ENCODE results near the gene DMXL2.
"Not testable (repeated sequence)": the region's sequence is repeated elsewhere in the genome, so short reads cannot be mapped to it uniquely, and the experiment has no call there.

The DMXL2 gene

DNA sequence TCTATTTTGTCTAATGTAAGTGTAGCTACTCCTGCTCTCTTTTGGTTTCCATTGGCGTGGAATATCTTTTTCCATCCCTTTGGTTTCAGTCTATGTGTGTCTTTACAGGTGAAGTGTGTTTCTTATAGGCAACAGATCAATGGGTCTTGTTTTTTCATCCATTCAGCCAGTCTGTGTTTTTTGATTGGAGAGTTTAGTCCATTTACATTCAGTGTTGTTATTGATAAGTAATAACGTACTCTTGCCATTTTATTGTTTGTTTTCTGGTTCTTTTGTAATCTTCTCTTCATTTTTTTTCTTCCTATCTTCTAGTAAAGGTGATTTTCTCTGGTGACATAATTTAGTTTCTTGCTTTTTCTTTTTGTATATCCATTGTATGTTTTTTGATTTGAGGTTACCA, 184.0 kb downstream of the DMXL2 start:
- no peak for DNase-seq (ENCODE audit: low read depth)
- no peak overlapping the region for H3K4me3 ChIP-seq (ENCODE audit: low read length)
- TF ChIP-seq CTCF (conservative IDR thresholded peaks at IDR 0.05; ENCODE audit: low read length): no peak

DNA sequence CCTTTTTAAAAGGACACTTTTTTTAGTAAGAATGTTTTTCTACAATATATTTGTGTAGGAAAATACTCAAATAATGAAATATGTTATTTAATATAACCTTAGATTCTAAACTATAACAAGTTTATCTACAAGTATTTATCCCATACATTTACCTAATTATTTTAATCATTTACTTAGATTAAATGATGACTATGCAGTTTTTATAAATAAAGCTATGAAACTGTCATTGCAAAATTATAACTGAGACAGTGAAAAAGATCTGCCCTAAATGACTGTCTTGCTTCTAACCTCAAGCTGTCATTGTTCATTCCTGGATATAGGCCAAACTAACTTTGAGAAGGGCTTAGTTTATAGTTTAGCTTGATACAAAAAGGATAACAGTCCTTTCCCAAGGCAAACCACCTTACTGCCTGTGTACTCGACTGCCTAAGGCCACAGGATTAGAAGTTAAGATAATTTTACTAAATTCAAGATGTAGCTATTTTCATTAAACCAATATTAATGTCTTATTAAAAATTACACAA, 197.0 kb downstream of the DMXL2 start:
- no peak overlapping the region for H3K4me3 ChIP-seq (ENCODE audit: low read length)
- TF ChIP-seq CTCF (conservative IDR thresholded peaks at IDR 0.05; ENCODE audit: low read length): no peak
- no peak for DNase-seq (ENCODE audit: low read depth)

DNA sequence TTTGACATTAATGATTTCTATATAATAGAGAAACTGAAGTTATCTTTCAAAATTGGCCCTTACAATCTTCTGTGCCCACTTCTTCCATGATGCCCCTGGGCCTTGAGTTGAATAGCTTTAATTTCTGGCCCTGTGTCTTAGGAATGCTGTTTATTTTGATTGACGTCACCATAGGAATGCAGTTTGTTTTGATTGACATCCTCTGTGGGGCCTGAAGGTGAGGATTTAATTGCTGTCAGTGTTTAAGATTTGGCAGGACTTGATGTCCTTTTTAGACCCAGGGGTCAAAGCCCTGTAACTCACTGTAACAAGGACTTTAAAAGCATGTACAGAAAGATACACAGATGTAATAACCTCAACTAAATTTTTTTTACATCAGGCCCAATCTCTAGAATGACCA, 197.8 kb downstream of the DMXL2 start:
- no peak overlapping the region for H3K4me3 ChIP-seq (ENCODE audit: low read length)
- no peak for TF ChIP-seq CTCF (conservative IDR thresholded peaks at IDR 0.05; ENCODE audit: low read length)
- no peak for DNase-seq (ENCODE audit: low read depth)

GRCh38 chr15:51423040-51423439, 199.5 kb downstream of the DMXL2 start:
- H3K4me3 ChIP-seq (ENCODE audit: low read length); DNase-seq (ENCODE audit: low read depth): not testable (repeated sequence)

DNA sequence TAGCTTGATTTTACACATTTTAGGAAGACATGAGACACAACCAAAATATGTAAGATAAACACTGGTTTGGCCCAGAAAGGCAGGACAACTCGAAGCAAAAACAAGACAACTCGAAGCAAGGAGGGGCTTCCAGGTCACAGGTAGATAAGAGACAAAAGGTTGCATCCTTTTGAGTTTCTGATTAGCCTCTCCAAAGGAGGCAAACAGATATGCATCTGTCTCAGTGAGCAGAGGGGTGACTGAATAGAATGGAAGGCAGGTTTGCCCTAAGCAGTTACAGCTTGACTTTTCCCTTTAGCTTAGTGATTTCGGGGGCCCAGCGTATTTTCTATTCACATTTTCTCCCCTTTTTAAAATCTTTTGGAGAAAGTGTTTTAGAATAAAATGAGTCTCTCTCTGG, 206.4 kb downstream of the DMXL2 start:
- no peak for DNase-seq (ENCODE audit: low read depth)
- no peak overlapping the region for H3K4me3 ChIP-seq (ENCODE audit: low read length)
- TF ChIP-seq CTCF (conservative IDR thresholded peaks at IDR 0.05; ENCODE audit: low read length): no peak

DNA sequence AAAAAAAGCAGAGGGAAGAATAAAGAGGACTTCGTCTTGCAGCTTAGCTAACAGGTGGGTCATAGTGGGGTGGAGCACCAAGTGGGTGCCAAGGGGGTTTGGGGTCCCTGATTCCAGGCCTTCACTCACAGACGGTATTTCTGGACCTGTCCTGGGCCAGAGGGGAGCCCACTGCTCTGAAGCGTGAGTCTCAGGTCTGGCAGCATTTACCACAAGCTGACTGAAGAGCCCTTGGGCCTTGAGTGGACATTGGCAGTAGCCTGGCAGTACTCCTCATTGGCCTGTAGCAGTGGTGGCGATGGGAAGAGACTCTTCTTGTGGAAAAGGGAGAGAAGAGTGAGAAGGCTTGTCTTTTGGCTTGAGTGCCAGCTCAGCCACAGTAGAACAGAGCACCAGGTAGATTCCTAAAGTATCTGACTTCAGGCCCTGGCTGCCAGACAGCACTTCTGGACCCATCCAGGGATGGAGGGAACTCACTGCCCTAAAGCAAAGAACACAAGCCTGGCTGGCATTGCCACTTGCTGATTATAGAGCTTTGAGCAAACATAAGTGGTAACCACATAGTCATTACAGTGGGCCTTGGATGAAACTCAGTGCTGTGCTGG, 208.2 kb downstream of the DMXL2 start:
- no peak overlapping the region for H3K4me3 ChIP-seq (ENCODE audit: low read length)
- no peak for DNase-seq (ENCODE audit: low read depth)
- TF ChIP-seq CTCF (conservative IDR thresholded peaks at IDR 0.05; ENCODE audit: low read length): no peak

- no peak overlapping the region for H3K4me3 ChIP-seq (ENCODE audit: low read length)
- no peak for TF ChIP-seq CTCF (conservative IDR thresholded peaks at IDR 0.05; ENCODE audit: low read length)
- DNase-seq (ENCODE audit: low read depth): no peak
These were observed 216.7 kb downstream of the DMXL2 start for GRCh38 chr15:51405693-51406523.

Measured in AG10803 (cell line).